HG03342 (cell line): Measurements from ENCODE around the gene ZNF333.
"Not testable (repeated sequence)": the region's sequence is repeated elsewhere in the genome, so short reads cannot be mapped to it uniquely, and the experiment has no call there.

Experiments used
- ATAC-seq: cut with Tn5 transposase; IDR thresholded peaks from one replicate; pipeline ENCODE4 v1.9.1; 2021; ENCODE audit warnings: mild to moderate bottlenecking, moderate library complexity; ENCODE audit not compliant: unreplicated experiment

ZNF333 gene

DNA sequence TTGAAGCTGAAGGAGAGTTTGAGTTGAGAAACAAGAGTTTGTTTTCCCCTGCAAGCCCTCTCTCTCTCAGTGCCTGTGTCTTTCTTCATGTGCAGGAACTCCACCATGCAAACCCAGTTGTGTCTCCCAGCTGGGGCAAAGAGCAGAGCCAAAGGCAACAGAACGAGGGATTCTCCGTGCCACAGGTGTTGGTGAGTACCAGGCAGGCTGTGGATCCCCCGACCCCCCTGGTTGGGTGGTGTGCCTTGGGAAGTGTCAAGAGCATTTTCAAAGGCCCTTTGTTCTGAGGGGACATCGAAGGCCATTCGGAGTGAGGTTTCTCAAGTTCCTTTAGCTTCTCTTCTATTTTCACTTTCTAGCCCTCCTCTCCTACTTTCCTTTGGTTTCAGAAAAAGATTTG lies 5.6 kb downstream of the ZNF333 start:
- no peak for ATAC-seq

DNA sequence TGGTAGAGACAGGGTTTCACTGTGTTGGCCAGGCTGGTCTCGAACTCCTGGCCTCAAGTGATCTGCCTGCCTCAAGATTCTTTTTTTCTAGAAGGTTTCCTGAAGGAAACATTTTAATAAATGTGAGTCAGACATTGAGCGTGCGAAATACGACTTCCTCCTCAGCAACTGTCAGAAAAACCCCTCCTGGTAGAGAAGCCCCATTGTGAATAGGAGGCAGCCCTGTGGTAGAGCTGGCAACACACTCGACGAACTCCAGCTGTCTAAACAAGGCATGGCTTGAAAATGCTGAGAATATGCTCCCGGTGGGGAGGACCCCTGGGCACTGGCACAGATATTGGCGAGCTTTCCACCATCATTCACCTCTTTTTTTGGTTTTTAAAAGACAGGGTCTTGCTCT lies 9.8 kb downstream of the ZNF333 start:
- no peak for ATAC-seq

DNA sequence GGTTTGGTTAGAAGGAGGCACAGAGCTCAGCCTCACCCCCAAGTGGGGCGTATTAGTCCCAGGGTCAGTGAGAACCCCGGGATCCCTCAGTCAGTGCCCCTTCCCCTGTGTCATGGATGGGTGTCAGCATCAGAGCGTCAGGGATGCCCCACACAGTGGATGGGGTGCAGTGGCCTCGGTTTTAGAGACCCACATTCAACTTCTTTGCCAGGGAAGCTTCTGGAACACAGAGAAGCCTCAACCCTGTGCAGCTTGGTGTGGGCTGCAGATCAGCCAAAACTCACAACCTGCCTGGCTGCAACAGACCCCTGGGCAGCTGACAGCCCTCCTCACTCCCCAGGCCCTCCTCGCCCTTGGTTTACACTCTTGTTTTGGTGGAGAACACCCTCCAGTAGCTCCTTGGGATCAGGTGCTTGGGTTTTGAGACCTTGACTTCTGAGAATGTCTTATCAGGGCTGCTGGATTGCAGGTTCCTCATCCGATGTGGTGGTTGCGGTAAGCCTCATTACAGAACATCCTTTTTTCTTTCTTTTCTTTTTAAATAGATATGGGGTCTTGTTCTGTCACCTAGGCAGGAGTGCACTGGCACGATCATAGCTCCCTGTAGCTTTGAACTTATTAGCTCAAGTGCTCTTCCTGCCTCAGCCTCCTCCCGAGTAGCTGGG lies 11.0 kb downstream of the ZNF333 start:
- no peak for ATAC-seq

DNA sequence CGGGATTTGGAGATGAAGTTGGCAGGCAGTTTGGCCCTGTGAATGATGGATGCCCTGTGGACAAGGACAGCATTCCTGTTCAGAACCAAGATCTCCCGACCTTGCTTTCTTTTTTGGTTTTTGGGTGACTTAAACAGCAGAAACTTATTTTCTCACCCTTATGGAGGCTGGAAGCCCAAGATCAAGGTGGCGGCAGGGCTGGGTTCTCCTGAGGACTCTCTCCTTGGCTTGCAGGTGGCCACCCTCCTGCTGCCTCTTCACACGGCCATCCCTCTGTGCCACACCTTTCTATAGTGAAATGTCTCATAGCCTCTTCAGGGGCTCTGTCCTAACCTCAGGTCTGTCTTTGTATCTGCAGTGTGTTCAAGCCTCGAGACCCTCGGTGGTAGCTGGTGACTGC lies 14.0 kb downstream of the ZNF333 start:
- no peak for ATAC-seq

DNA sequence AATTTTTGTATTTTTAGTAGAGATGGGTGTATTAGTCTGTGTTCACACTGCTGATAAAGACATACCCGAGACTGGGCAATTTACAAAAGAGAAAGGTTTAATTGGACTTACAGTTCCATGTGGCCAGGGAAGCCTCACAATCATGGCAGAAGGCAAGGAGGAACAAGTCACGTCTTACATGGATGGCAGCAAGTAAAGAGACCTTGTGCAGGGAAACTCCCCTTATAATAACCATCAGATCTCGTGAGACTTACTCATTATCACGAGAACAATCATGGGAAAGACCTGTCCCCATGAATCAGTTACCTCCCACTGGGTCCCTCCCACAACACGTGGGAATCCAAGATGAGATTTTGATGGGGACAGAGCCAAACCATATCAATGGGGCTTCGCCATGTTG lies 14.6 kb downstream of the ZNF333 start:
- ATAC-seq: no peak

DNA sequence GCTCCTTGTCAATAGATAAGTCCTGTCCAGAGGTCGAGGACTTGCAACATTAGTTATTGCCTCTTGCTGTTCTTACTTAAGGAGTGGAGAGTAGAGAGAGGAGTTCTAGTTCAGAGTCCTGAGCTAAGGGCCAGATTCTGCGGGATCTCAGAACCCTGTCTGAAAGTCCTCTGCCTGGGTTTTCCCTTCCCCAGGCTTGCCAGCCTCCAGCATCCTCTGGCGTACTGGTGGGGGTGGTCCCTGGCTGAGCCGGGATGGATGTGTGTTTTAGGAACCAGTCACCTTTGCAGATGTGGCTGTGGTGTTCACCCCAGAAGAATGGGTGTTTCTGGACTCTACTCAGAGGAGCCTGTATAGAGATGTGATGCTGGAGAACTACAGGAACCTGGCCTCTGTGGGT lies 26.0 kb downstream of the ZNF333 start:
- ATAC-seq: no peak

DNA sequence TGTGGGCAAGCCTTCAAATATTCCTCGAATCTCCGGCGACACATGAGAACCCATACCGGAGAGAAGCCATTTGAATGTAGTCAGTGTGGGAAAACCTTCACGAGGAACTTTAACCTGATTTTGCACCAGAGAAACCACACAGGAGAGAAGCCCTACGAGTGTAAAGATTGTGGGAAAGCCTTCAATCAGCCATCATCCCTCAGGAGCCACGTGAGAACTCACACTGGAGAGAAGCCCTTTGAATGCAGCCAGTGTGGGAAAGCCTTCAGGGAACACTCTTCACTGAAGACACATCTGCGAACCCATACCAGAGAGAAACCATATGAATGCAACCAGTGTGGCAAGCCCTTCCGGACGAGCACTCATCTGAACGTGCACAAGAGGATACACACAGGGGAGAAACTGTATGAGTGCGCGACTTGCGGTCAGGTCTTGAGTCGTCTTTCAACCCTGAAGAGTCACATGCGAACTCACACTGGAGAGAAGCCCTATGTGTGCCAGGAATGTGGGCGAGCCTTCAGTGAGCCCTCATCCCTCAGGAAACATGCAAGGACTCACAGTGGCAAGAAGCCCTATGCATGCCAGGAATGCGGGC lies 28.8 kb downstream of the ZNF333 start:
- ATAC-seq: no peak

DNA sequence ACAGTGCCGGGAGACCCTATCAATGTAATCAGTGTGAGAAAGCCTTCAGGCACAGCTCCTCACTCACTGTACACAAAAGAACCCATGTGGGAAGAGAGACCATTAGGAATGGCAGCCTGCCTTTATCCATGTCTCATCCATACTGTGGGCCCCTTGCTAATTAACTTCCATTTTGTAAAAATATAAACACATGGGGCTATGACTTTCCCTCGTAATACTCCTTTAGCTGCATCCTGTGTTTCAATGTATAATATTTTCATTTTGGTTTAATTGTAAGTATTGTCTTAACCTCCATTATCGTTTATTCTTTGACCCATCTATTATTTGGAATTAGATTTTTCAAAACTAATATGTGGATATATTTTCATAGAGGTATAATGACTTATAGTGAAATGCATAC lies 29.3 kb downstream of the ZNF333 start:
- no peak for ATAC-seq

DNA sequence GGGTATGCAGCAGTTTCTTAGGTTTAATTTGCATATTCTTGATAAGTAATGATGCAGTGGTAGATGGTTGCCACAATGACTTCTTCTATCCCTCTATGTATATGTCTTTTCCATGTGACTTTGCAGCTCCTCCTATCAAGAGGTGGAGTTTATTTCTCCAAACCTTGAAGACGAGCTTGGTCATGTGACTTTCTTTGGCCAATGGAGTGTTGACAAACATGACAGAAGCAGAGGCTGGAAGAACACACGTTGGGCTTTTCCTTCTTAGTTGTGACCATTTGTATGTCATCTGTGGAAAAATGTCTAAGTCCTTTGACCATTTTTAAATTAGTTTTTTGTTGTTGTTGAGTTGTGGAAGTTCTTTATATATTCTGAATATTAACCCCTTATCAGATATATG lies 32.3 kb downstream of the ZNF333 start:
- no peak for ATAC-seq

DNA sequence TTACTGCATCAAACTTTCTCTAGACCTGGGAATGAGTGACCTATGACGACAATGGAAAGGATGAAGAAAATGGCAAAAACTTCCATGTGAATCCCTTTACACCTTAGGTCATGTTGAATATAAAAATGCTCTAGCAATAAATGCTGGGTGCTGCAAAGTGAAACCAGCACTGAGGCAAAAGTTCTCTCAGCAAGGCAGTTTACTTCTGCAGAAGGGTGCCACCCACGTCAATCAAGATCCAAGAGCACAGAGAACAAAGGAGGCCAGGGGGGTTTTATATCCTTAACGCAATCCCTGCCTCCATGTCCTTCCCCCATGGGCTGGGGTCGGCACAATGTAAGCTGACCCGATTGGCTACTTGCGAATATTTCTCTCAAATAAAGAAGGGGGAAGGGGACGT lies 38.7 kb downstream of the ZNF333 start:
- no peak for ATAC-seq

DNA sequence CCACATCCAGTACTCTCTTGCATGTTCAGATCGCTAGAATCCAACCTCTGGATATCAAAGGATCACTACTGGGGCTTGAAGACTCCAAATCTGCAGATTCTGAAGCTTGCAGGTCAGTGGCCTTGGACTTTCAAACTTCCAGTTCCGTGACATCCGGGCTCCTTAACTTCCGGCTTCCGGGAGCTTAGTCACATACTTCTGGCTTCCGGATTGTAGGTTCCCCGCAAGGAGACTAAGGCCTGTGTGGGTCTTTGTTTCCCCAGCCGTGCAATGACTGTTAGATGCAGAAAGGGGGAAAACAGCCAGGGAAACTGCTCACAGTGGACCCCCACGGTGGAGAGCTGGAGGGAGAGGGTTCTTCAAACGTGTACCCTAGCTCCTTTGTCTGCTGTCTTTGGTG lies 41.4 kb downstream of the ZNF333 start:
- ATAC-seq: no peak

DNA sequence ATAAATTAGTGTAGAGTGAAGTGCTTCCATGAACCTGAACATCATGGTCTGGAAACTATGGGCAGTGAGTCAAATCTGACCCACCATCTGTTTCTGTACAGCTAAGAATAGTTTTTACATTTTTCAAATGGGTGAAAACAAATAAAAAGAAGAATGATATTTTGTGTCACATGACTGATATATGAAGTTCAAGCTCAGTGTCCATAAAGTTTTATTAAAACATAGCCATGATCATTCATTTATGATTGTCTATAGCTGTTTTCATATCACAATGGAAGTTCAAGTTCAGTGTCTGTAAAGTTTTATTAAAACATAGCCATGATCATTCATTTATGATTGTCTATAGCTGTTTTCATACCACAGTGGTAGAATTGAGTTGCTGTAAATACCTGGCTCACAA lies 42.7 kb downstream of the ZNF333 start:
- no peak for ATAC-seq

DNA sequence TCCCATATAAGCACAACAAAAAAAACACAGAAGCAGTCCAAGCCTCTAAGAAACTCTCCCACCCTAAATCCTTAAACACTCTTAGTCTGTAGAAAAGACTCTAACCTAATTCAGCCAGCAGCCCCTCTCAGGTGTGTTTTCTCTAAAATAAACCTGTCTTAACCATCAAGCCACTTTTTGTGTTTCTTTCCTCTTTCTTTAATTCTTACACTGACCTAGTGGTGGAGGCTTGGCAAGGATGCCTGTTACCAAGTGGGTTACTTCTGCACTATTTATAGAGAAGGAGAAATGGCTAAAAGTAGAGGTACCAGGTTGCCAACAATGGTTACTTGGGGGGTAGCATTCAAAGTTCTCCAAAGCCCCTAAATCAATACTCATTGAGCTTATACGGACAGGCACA lies 43.7 kb downstream of the ZNF333 start:
- ATAC-seq: no peak

DNA sequence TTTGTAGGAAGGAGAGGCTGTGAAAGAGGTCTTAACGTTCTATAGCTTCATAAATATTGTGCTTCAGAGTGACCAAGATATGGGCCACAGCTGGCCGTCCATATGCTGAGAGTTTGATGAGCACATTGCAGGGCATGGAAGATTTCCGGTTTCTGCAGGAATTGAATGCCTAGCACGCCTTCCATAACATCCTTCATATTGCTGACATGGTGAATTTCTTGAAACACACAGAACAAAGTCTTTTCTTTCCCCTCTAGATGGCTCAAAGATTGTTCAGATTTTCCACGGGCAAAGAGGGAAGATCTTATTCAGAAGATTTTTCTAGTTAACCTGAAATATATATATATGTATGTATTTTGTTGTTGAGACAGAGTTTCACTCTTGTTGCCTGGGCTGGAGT lies 46.1 kb downstream of the ZNF333 start:
- no peak for ATAC-seq

DNA sequence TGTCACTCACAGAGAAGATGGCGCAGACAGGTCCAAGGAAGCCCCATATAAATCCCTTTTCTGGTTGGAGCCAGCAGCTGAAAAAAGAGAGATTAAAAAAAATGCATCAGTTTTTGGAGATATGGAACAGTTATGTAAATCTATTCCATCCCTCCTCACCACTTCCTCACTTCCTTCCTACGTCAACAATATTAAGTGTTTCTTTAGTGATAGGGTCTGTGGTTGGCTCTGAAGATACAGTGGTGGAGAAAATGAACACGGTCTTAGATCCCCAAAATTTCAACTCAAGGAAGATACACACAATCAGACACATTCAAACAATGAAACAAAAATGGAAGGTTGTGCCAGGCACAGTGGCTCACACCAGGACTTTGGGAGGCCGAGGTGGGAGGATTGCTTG lies 57.0 kb downstream of the ZNF333 start:
- ATAC-seq: no peak

DNA sequence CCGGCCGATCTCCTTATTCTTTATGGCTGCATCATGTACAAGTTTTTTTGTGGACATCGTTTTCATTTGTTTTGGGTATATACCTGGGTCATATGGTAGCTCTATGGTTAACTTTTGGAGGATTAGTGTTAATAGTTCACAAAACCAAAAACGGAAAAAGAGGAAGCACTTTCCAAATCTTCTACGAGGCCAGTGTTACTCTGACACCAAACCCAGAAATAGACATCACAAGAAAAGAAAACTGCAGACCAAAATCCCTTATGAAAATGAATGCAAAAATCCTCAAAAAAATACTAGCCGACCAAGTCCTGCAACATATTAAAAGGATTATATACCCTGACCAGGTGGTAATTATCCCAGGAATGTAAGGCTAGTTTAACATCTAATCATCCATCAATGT lies 58.8 kb downstream of the ZNF333 start:
- ATAC-seq: no peak

DNA sequence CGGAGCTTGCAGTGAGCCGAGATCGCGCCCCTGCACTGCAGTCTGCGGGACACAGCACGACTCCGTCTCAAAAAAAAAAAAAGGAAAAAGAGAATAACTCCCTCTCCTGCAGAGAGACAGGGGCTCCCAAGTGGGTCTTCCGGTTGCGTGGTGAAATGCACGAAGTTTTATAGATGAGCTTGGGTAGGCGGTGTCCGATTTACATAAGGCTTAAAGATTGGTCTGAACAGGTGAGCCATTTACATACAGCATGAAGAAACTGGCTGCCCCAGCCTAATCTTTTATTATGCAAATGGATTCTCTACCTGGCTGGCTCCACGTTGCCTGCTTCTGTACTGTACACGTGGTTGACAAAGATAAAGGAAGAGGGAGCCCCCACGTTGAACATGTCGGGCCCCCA lies 69.0 kb downstream of the ZNF333 start:
- no peak for ATAC-seq

DNA sequence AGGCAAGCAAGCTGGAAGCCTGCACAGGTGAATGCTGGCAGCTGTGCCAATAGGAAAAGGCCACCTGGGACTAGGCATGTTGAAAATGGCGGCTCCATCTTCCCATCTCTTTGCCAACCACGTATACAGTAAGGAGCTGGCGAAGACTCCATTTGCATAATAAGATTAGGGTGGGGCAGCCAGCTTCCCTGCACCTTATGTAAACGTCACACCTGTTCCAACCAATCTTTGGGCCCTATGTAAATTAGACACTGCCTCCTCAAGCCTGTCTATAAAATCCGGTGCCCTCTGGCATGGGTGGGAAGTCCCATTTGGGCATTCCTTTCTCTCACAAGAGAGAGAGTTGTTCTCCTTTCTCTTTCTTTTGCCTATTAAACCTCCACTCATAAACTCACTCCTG lies 71.8 kb downstream of the ZNF333 start:
- no peak for ATAC-seq

DNA sequence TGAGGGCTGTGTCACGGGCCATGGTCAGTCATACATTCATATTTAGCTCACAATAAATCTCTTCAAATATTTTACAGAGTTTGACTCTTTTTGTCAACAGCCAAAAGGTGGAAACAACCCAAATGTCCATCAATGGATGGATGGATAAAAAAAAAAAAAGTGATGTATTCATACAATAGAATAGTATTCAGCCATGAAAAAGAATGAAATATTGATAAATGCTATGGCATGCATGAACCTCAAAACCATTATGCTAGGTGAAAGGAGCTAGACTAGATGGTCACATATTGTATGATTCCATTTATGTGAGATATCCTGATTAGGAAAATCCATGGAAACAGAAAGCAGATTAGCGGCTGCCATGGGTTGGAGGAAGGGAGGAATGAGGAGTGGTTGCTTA lies 72.3 kb downstream of the ZNF333 start:
- no peak for ATAC-seq

DNA sequence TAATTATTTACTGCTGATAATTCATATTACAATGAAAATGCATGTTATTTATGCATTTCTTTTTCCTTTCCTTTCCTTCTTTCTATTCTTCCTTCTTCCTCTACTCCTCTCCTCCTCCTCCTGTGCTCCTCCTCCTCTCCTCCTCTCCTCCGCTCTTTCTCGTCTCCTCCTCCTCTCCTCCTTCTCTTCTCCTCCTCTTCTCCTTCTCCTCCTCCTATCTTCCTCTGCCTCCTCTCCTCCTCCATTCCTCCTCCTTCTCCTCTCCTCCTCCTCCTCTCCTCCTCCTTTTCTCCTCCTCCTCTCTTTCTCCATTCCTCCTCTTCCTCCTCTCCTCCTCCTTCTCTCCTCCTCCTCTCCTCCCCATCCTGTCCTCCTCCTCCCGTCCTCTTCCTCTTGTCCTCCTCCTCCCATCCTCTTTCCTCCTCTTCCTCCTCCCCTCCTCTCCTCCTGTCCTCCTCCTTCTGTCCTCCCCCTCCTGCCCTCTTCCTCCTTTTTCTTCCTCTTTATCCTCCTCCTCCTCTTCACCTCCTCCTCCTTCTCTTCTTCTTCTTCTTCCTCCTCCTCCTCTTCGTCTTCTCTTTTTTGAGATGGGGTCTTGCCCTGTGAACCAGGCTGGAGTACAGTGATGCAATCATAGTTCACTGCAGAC lies 73.8 kb downstream of the ZNF333 start:
- no peak for ATAC-seq

DNA sequence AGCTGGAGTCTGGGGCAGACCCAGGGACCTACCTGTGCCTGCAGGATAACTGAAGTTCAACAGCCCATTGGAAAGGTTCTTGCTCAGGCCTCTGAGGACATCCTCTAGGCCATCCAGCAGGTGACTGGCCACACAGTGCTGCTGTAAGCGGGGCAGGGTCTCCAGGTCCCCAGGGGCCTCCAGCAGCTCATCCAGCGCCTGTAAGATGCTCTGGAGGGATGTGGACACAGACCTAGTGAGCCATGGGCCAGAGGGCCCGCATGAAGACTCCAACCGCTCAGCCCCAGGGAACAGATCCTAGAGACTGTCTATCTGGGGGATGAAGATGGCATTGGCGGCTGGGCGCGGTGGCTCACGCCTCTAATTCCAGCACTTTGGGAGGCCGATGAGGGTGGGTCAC lies 74.6 kb downstream of the ZNF333 start:
- no peak for ATAC-seq

DNA sequence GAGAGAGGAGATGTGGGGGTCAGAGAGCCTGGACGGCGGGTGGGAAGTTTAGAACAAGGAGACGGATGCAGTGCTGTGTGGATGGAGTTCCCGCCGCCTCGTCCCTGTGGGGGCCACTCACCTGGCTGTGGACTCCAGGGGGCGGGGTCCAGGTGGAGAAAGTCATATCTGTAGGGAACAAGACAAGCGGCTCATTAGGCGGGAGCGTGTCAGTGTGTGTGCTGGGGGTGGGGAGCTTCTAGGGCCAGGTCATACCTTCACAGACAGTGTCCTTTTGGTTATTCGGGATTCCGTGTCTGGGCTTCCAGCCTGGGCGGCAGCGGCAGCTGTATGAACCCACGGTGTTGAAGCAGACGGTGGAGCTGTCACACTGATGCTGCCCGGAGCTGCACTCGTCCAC lies 75.6 kb downstream of the ZNF333 start:
- not testable (repeated sequence) for ATAC-seq

DNA sequence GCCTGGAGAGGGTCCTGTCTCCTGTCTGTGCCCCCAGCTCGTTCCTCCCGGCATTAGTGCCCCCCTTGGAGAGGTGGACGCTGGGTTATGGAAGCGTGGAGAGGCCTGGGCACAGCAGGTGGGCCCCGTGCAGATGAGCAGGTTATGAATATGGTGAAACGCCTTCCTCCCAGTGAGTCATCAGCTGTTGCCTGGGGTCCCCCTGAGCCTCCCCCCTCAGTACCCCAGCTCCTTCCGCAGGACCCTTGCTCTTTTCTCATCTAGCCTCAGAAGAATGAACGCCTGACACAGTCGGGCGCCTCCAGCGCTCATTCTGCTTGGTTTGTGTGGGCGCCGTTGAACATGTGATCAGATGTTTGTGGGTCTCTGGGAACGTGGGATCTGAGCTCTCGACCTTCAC lies 76.0 kb downstream of the ZNF333 start:
- not testable (repeated sequence) for ATAC-seq
